Stimulated activated CD8-positive, alpha-beta memory T cell treated with anti-CD3 and anti-CD28 coated beads, Interleukin-7, amount 100 ng/mL, for 1 hour (primary cell): ENCODE results near the gene RDH5.

Experiments
- DNase-seq, 2 donors: peaks; one replicate each; pipeline ENCODE4 v3.0.0-alpha.2; 2020; ENCODE audit warnings: low read depth in 2 of 2

RDH5 gene

GRCh38 chr12:55696141-55696540 is 24.1 kb upstream of the RDH5 start:
- DNase-seq, result no peak

GRCh38 chr12:55696796-55697462 is 23.3 kb upstream of the RDH5 start:
- no peak for DNase-seq

GRCh38 chr12:55697686-55698085 is 22.5 kb upstream of the RDH5 start:
- DNase-seq, result no peak

- DNase-seq, result no peak
Measured at GRCh38 chr12:55698241-55698955, 21.8 kb upstream of the RDH5 start.

GRCh38 chr12:55698965-55699364 is 21.2 kb upstream of the RDH5 start:
- DNase-seq, result no peak

GRCh38 chr12:55699471-55700055 is 20.6 kb upstream of the RDH5 start:
- DNase-seq, result no peak

GRCh38 chr12:55700255-55701018 is 19.8 kb upstream of the RDH5 start:
- DNase-seq, result no peak

GRCh38 chr12:55702861-55703260 is 17.3 kb upstream of the RDH5 start:
- no peak for DNase-seq

GRCh38 chr12:55703288-55703687 is 16.9 kb upstream of the RDH5 start:
- no peak for DNase-seq

- no peak for DNase-seq
Measured at GRCh38 chr12:55703901-55704761, 16.1 kb upstream of the RDH5 start.

- DNase-seq, result no peak
Measured at GRCh38 chr12:55704824-55705718, 15.1 kb upstream of the RDH5 start.

- DNase-seq, result no peak
Measured at GRCh38 chr12:55705782-55706402, 14.3 kb upstream of the RDH5 start.

GRCh38 chr12:55706568-55707218 is 13.5 kb upstream of the RDH5 start:
- no peak for DNase-seq

GRCh38 chr12:55707219-55707671 is 12.9 kb upstream of the RDH5 start:
- no peak for DNase-seq

GRCh38 chr12:55707841-55708694 is 12.1 kb upstream of the RDH5 start, which contains the start of gene ITGA7:
ITGA7 (minus strand) TSS chr12:55707904; CDS start chr12:55707682, 222 bp downstream.
- DNase-seq, result peak; percentile 24 to 46

- no peak for DNase-seq
Measured at GRCh38 chr12:55708695-55709233, 11.4 kb upstream of the RDH5 start.

- no peak for DNase-seq
Measured at GRCh38 chr12:55711786-55712553, 8.2 kb upstream of the RDH5 start.
